CD4-positive, alpha-beta T cell treated with Interferon alpha-2 for 1 hour (primary cell): ENCODE data around the gene LEMD2.
A peak's percentile ranks its signal among the peaks of the same experiment; 100 is the strongest.

ENCODE experiments used
- DNase-seq, 2 donors: peaks; one replicate each; pipeline ENCODE4 v3.0.0-alpha.2; 2020 to 2022

Gene LEMD2

GRCh38 chr6:33772082-33772830 lies 16.7 kb downstream of the LEMD2 start:
- no peak for DNase-seq

GRCh38 chr6:33771146-33772081 lies 17.5 kb downstream of the LEMD2 start:
- DNase-seq, result peak; percentile 52 to 65

GRCh38 chr6:33770833-33771145 lies 18.1 kb downstream of the LEMD2 start:
- no peak for DNase-seq

GRCh38 chr6:33770124-33770832 lies 18.7 kb downstream of the LEMD2 start:
- no peak for DNase-seq

DNA sequence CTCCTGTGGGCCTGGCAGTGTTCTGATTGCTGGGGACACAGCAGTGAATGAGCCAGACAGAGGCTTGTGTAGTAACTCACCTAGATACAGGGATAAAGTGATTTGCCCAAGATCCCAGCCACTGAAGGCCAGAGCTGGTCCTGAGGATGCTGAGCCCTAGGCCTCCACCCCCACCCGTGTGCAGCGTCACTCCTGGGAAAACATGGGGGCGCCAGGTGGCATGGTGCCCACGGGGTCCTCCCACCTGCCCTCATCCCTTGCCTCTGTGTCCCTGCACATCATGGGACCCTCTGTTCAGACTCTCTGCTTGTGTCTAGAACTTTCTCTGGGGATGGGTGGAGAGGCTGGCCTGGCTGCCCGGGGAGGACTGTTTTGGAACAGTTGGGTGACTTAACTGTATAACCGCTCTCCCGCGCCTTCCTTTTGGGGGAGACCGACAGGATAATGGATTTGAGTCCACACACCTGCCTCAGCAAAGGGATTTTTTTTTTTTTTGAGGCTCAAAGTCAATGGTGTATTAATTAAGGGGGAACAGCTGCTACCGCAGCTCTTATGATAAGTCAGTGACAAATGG lies 19.6 kb downstream of the LEMD2 start:
- DNase-seq, result no peak

DNA sequence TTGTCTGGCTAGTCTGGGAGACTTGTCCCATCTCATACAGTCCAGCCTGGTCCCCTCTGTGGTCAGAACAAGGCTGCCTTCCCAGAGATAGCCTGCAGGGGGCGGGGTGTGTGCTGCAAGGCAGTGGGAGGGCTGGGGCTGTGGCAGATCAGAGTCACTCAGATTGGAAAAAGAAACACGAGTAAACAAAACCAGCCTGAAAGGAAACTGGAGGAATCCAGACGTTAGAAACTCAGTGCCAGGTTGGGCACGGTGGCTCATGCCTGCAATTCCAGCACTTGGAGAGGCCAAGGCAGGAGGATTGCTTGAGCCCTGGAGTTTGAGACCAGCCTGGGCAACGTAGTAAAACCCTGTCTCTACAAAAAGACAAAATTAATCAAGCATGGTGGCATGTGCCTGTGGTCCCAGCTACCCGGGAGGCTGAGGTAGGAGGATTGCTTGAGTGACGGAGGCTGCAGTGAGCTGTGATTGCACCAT lies 20.2 kb downstream of the LEMD2 start:
- DNase-seq, result peak; percentile 58 to 72

DNA sequence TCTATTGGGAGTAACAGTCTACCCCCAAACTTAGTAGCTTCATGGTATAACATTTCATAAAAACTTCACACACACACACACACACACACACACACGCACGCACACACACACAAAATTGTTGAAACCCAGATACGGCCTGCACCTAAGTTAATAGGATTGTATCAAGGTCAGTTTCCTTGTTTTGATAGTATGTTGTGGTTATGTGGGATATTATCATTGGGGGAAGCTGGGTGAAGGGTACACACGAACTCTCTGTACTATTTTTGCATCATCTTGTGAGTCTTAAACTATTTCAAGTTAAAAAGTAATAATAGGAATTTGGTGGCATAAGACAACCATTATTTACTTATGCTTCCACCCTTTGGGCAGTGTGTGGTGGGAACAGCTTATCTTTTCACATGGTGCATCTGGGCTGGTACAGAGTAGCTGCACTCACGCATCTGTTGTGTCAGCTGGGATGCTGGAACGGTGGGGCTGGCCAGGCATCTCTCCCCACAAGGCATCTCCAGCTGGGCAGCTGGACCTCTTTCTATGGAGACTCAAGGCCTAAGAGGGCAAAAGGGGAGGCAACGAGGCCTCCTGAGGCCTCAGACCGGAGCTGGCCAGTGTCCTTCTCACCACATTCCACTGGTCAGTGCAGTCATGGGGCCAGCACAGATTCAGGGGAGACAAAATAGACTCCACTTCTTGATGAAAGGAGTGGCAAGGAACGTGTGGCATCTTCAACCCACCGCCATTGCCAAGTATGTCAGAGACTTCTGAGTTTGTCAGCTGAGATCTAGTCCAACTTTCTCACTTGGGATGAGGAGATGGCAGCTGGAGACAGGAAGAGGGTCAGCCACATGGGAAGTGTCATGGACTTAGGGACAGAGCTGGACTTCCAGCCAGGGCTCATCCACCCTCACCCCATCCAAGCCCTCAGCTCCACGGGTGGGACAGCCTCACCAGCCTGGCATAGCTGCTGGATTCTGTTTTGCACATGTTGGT lies 21.7 kb downstream of the LEMD2 start:
- no peak for DNase-seq

GRCh38 chr6:33765368-33765767 lies 23.6 kb downstream of the LEMD2 start:
- DNase-seq, result no peak

GRCh38 chr6:33764036-33764435 lies 24.9 kb downstream of the LEMD2 start:
- DNase-seq, result no peak

DNA sequence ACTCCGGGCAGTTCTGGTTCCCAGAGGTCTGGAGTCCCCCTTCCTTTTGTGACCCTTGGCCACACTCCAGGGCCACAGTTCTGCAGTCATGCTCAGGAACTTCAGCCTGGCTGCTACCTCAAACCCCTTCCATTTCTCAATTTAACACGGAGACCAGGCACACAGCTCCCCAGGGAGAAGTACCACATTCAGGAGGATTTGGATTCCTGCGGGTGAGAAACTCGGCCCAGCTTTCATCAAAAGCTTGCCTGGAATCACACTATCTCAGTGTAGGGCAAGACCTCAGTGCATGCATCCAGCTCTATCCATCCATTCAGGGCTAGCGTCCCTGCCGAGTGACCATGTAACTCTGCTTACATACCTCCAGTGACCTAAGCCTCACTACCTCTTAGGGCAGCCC lies 25.4 kb downstream of the LEMD2 start:
- no peak for DNase-seq

DNA sequence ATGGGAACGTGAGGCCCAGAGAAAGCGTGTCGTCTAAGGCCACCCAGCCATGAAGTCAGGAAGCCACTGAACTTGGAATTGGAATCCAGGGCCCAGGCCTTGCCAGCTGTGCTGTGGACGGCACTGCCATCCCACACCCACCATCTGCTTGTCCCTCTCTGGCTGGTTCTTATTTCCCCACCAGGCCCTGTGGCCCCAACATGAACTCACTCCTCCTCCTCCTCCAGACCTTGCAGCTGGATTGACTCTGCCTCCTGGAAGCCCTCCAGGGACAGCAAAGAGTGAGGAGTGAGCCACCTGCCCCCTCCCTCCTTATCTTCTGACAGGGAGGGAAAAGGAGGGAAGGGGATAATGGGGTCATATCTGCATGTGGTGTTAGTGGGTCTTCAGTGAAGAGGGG lies 26.2 kb downstream of the LEMD2 start:
- no peak for DNase-seq

- DNase-seq, result peak; percentile 29 to 35
Observed at GRCh38 chr6:33761922-33762629, 26.9 kb downstream of the LEMD2 start.

DNA sequence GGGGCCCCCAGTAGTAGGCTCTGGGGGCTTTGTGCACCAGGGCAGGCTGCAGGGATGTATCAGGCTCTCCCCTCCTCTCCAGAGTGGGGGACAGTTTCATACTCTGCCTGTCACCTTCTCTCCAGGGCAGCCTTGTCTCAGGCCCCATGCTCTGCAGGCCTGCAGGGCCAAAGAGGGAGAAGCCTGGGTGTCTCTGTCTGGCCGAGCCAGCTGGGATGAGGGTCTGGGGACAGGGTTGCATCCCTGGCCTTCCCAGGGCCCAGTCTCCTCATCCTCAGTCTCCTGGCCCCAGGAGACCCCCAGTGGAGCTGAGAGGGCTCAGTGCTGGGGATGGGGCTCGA lies 27.4 kb downstream of the LEMD2 start:
- DNase-seq, result no peak

DNA sequence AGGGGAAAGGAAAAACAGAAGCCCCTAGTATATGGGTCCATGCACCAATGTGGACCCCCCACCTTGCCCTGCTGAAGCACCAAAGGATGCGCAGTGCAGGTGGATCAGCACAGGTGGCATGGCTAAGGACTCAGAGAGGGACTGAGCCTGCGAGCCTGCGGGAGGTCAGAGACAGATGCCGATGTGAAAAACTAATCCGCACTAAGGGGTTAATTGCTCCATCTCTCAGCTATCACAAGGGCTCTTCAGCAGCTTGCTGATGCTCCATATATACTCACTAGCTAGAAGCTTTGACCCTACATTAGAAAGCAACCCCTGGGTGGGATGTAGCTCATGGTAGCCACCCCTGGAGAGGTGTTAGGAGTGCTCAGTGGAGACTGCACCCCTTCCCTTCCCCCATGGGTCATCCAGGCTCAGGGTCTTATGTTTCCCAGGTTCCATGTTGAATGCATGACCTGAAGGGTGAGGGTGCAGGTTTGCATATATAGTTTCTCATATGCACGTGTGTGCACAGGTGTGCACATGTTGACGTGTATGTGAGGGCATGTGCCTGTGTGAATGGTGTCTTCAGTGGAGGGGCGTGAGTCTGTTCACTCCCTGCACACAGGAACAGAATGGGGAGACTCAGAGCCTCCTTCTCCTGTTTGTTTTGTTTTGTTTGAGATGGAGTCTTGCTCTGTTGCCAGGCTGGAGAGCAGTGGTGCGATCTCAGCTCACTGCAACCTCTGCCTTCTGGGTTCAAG lies 28.9 kb downstream of the LEMD2 start:
- DNase-seq, result no peak

DNA sequence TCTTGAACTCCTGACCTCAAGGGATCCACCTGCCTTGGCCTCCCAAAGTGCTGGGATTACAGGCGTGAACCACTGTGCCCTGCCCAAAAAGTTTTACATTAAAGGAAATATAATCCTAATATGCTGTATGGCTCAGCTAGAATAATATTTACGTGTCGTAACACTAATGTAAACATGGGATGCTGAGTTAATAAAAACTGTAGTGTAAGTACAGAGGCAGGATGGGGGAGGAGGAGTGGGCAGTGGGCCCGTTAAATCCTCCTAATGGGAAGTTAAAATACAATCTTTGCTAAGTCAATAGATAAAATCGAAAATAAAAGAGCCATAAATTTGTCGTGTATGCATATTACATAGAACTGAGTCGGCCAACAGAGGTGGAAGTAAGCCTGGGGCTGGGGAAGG lies 30.1 kb downstream of the LEMD2 start:
- no peak for DNase-seq

- no peak for DNase-seq
Observed at GRCh38 chr6:33757906-33758305, 31.0 kb downstream of the LEMD2 start.

DNA sequence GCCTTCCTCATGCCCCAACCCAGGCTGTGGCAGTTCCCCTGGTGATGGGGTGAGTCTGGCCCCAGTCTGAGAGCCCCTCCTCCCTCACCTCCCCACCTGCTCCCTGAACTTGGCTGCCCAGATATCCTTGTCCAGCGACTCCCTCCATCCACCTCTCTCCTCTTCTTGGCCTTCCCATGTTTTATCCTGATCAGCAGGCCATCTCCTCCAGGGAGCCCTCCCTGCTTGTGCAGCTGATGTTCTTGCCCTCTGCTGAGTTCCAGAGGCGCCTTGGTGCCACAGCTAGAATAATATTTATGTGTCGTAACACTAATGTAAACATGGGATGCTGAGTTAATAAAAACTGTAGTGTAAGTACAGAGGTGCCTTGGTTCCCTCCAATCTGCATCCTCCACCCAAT lies 31.8 kb downstream of the LEMD2 start:
- no peak for DNase-seq

- DNase-seq, result no peak
Observed at GRCh38 chr6:33756211-33756954, 32.5 kb downstream of the LEMD2 start.

GRCh38 chr6:33755070-33755869 lies 33.7 kb downstream of the LEMD2 start:
- no peak for DNase-seq
